GM21367 (cell line): ENCODE data around the gene HAAO.
A peak's percentile ranks its signal among the peaks of the same experiment; 100 is the strongest.
"Not testable (repeated sequence)": the region's sequence is repeated elsewhere in the genome, so short reads cannot be mapped to it uniquely, and the experiment has no call there.

Experiments
- ATAC-seq: cut with Tn5 transposase; IDR thresholded peaks from one replicate; pipeline ENCODE4 v1.9.1; 2021; ENCODE audit not compliant: unreplicated experiment

HAAO gene

DNA sequence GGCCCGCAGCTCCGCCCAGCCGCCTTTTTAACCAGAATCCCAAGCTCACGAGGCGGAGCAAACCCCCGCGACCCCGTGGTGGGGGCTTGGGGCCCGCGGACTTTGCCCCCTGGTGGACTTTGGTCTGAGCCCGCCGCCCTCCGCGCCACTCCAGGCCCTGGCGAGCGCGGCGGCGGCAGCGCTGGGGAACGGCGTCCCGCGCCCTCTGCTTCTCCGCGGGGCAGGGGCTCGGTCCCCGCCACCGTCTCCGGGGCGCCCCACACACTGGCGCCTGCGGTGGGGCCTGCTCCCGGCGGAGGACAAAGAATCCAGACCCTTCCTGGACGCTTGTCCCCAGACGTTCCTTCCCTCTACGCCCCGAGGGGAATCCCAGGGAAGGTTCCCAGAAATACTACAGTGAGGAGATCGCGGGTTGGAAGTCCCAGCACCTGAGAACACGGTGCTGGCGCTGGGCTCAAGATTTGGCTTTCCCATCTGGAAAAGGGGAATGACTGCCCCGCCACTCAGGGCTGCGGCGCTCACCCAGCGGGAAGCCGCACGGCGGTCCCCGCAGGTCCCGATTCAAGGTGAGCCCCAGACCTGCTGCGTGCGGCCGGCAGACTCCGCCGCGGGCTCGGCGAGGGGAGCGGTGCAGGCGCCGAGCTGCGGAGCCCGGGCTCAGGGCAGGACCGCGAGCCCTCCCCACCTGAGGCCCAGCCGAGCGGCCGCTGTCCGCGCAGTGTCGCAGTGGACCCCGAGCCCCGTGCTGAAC is at the start of gene HAAO:
TSS of gene HAAO (minus strand) at position 1 of the 751 bp plus-strand sequence. CDS start 47 bp downstream, outside the sequence.
- ATAC-seq, result no peak

DNA sequence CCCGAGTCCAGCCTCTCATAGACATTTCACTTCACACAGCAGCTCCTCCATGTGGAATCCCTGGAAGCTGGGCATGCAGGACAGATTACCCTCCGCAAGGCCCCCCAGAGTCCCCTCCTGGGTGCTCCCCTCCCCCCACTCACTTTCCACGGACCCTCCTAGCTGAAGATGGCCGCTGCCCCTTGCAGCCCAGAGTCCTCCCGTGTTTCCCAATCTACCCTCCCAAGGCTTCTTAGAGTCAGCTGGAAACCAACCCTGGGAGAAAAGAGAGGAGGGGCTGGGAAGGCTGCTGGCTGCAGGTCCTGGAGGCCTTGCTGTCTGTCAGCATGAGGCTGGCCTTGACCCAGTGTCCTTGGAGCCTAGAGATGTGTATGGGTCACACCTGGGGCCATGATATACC is 49.0 kb upstream of the HAAO start:
- ATAC-seq, result no peak

DNA sequence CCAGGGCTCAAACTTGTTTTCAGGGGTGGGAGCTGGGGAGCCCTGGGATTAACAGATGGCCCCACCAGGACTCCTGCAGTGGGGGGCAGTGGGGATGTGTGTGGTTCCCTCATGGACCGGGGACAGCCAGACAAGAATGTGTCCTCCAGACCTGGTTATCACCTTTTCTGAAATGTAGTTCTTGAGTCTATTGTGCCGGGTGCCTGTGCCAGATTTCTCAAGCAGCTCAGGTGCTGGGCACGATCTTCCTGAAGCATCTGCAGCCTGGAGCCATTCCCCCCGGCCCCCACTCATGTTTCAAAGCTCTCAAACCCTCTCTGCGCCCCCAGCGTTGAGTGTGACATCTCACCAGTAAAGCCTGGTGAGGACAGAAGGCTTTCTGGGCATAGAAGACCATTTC is 48.4 kb upstream of the HAAO start:
- ATAC-seq, result no peak

DNA sequence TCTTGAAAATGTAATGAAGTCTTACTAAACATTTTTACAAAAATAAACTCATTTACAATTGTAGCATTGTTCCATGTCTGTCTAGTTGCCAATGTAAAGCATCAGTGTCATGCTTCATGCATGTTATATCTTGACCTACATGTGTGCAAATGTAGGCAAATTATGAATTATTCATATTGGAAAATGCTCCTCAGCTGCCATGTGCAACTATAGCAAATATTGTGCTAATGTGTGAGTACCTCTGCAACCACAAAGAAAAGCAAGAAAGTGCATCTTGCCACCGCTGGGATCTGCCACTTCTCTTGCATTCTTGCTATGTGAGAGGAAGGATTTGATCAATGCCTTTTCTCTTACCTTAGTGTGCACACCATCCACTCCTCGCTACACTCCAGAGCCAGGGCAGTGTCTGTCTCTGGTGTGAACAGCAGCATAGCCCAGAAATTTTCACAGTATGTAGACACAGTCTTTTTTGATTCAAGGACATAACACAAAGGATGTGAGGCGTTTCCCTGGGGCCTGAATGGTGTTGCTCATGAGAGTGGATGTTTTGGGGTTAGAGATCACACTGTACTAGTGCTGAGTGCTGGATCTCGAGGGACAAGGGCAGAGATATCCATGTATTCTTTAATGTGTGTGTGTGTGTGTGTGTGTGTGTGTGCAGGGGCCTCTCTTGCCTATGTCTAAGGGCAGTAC is 47.6 kb upstream of the HAAO start:
- no peak for ATAC-seq

DNA sequence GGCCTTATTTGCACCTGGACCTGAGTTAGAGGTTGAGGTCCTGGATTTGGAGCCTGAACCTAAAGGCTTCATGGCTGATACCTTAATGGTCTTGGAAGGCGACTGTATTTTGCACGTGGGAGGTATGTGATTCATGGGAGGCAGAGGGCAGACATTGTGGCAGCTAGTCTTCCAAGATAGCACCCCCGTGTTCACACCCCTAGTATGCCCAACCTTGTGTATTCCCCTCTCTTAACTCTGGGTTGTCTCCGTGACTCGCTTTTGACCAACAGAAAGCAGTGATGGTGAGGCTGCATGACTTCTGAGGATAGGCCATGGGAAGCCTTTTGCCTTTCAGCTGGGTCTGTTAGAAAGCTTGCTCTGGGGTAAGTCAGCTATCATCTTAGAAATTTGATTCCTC is 45.8 kb upstream of the HAAO start:
- no peak for ATAC-seq

DNA sequence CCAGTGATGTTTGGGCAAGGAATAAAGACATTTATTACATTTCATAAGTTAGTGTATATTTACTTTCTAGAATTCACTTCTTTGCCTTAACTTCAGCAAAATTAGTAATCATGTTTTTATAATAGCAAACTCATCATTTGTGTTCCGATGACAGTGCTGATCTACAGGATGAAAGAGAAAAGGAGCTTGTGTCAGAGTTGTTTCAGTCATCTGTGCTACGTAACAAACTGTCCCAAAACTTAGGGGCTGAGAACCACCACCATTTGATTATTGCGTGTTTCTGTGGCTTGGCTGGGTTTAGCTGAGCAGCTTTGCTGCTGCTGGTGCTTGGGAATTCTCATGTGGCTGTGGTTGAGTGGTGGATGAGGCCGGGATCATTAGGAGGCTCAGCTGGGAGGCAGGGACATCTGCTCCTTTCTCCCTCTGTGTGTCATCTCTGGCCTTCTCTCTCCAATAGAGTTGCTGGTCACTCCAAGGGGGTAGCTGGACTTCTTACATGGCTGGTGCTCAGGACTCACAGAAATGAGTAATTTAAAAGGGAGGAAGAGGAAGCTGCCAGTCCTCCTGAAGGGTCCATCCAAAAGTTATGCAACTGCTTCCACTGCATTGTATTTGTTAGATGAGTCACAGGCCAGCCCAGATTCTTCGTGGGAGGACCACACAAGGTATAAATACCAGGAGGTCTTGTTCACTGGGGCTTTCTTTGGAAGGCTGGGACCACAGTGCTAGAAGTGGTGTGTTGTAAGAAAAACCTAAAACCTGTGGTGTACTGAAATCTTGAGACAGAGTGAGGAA is 43.4 kb upstream of the HAAO start:
- no peak for ATAC-seq

DNA sequence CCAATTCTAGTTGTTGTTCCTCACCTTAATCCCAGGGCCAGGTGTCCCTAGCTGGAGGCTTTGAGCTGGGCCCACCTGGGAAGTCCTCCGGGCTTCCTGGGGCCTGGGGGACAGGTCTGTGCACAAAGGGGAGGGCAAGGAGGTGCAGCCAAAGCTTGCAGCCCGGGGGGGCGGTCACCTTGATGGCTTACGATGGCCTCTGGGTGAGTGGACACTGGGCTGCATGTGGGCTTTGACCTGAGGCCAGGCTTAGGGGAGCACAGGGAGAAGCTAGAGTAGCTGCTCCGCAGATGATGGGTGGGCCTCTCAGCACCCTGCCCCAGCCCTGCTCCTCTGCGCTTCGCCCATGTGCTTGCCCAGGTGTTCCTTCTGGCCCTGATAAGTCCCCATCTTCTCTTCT is 41.8 kb upstream of the HAAO start:
- no peak for ATAC-seq

DNA sequence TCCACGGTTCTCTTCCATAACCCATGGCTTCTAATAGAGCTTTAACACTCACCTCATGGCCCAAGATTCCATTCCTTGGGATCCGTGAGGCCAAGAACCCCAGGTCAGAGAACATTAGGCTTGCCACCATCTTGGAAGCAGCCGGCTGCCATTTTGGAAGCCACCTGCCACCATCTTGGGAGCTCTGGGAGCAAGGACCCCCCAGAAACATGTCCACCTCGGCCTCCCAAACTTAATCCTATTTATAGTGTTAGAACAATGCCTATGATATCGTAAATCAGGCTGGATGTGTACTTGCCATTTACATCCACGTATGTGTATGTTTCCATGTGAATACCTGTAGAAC is 39.9 kb upstream of the HAAO start:
- no peak for ATAC-seq

DNA sequence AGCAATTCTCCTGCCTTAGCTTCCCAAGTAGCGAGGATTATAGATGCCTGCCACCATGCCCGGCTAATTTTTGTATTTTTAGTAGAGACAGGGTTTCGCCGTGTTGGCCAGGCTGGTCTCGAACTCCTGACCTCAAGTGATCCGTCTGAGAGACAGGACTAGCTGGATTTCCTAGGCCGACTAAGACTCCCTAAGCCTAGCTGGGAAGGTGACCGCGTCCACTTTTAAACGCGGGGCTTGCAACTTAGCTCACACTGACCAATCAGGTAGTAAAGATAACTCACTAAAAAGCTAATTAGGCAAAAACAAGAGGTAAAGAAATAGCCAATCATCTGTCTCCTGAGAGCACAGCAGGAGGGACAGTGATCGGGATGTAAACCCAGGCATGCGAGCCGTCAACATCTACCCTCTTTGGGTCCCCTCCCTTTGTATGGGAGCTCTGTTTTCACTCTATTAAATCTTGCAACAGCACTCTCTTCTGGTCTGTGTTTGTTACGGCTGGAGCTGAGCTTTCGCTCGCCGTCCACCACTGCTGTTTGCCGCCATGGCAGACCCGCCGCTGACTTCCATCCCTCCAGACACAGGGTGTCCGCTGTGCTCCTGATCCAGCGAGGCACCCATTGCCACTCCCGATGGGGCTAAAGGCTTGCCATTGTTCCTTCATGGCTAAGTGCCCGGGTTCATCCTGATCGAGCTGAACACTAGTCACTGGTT is 39.3 kb upstream of the HAAO start:
- ATAC-seq, result not testable (repeated sequence)

DNA sequence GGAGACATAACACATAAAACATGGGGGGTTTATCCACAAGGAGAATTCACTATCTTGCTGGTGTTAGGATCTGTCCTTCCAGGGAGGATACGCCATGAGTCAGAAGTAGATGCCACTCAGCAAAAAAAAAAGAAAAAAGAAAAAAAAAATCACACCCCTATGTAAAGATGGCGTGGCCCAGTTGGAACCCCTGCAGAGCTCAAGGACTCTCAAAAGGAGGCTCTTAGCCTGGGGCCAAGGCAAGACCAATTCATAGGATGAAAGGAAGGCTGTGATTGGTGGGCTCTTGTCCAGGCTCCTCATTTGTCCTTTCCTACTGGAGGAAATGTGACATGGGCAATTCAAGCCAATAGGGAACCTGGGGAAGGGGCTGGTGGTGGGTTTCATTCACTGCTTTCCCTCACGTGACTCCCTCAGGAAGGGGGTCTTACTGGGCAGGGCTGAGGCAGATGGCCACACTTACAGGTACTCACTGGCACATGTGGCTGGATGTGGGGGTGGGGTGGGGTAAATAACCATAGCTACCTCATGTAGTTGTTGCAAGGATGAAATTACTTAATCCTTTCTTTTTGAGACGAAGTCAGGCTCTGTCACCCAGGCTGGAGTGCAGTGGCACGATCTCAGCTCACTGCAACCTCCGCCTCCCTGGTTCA is 38.7 kb upstream of the HAAO start:
- no peak for ATAC-seq

DNA sequence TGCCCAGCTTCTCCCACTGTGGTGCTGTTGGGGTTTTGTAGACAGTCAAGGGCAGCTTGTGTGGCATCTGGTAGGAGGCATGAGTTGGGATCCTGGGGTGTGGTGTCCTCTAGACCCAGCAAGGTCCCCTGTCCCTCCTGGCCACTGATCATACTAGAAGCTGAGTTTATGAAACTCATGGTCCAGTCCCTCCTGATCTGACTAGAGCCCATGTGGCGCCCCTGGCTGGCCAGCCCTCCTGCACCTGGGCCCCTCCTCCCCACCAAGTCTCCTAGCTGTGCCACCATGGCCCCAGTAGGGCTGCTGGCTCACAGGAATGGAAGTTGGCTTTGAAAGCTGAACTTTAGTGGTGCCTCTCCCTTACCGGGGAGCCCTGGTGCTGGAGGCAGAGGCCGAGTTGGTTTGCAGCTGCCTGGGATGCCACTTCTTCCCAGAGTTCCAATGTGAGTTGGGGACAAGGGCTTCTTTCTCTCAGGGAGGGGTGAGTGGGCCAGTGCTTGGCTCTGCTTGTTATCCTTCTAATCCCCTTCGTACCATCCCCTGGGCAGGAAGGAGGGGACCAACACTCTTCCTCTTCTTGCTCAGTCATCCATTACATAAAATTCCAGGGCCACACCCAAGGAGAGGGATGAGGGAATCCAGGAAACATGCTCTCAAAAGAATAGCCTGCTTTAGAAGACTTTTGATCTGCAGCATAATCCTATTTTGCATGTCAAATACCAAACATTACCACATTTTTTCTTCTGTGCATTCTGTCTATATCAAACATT is 37.5 kb upstream of the HAAO start:
- no peak for ATAC-seq

DNA sequence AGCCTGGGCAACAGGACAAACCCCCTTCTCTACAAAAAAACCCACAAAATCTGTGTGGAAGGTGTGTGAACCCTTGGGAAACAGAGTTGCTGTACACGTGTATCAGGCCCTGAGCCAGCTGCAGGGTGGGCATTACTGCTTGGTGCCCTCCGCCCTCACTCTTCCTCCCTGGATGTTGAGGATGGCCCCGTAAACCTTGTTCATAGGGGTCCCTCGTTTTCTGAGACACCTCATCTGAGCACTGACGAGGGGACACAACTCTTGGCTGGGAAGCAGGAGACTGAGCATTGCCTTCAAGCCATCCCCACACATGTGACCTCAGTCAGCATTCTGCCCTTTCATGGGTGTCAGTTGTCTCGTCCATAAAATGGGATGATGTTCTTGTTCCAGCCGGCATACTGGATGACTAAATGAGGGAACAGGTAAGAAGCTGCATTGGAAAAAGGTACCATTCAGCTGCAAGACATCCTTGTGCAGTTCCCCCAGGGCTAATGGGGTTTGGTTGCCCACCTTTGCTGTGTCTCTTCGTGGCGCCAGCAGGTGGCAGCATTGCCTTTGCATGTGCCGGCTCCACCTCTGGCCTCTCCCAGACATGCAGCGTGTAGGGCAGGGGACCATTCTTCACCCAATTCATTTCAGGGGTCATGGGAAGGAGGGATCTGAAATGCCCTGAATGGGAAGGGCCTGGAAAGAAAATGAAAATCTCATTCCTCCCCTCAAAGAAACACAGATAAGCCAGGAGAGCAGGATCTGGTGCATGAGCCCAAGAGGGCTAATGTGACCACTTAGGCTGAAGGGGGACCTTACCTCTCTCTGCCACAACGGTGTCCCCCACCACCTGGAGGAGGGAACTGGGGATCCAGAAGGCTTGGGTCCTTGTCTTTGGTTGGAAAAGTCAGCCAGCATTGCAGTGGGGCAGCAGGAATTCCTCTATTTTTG is 36.4 kb upstream of the HAAO start:
- ATAC-seq, result no peak

DNA sequence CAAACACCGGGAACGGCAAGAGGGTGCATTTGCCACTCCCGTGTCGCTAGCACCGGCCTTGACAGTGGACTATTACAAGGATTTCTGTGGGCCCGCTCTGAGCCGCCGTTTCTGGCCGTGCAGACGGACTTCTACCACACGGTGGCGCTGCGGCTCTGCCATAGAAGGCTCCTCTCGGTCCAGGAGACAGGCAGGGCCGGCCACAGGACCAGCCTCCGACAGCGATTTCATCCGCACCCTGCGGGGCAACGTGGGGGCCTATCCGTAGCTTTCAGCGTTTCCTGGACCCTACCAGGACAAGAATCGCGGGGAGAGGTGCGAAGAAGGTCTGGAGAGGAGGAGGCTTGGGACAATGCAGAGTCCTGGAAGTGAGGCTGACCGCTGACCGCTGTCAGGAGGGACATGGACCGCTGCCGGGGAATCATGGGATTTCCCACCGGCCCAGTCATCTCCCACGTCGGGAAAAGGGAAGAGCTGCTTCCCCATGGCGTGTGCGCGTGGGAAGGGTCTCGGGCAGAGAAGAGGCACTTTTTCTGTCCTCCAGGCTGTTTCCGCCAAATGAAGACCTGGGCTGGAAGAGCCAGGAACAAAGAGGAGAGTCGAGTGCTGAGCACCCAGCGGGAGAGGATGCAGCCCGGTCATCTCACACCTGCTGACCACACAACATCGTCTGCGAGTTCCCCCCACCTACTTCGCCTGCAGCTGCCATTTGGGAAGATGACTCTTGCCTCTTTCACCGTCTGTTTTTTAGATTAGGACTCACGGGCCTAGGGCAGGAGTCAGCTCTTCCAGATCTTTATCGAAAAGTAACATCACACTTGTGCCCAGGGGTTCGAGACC is 35.5 kb upstream of the HAAO start:
- peak; percentile 72 for ATAC-seq

DNA sequence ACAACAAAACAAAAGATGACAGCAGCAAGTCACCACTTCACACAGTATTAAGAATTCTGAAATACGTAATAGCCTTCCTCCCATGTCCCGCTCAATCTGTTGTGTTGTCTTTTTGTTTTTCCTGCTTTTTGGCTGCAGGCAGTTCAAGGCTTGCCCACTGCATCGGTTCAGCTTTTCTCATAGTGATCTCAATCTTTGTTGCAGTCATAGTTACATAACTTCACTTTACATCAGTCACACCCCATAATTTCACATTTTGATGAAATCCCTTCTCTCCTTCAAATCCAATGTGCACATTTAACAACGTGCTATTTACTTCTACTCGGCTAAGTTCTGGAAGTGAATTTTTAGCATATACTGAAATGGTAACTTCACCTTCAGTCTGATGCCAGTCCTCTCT is 33.8 kb upstream of the HAAO start:
- ATAC-seq, result no peak

DNA sequence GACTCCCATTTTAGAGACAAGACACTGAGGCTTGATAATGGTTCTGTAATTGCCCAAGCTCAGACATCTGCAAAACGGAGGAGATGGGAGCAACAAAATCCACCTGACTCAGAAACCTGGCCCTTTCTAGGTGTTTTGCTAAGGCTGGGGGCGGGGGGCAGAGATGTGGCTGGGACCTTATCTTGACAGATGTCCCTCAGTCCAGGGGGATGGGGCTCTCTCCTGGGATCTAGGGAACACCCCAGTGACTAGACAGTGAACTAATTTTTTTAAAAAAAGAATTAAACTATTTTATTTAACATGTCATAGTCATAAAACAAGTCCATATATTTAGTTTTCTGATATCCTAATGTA is 32.0 kb upstream of the HAAO start:
- ATAC-seq, result no peak

DNA sequence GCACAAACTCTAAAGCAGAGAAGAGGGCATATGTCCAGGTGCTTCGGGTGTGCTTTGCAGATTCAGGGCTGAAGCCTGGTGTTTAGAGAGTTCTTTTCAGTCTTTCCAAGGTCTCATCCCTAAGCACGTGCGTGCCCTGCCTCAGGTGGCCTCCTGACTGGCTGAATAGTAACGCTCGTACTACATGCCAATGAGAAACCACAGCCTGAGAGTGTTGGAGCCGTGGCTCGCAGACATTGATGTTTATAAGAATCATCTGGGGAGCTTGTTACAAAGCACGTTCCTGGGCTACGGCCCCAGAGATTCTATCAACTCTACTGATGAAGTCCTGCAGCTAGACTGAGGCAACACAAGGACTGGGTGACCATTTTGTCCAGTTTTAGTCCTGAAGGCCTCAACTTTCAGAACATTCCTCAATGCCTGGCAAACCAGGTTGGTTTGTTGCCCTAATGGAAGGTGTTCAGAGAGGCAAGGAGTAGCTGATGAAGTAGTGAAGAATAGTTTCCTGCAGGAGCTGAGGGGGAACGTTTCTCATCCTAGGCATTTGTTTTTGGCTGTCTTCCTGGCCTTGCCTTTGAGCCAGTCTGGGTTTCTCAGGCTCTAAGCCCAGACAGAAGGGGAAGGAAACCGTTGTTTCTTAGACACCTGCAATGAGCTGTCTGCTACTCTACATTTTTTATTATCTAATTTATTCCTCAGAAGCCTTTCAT is 31.5 kb upstream of the HAAO start:
- no peak for ATAC-seq

DNA sequence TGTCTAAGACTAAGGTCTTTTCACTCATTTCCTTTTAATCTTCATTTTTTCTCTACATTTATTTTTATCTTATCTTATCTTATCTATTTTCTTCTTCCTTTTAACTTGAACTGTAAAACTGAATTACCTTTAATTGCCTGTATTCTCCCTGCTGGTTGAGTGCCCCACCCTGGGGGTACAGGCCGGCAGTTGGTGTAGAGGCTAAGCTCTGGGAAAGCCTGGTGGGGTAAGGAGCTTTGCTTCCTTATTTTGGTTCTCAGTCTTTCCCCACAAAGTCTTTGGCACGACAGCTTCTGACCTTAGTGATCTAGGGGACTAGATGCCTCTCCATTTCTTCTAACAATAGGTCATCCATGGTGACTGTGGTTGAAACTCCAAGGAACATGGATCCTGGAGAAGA is 26.8 kb upstream of the HAAO start:
- ATAC-seq, result no peak

DNA sequence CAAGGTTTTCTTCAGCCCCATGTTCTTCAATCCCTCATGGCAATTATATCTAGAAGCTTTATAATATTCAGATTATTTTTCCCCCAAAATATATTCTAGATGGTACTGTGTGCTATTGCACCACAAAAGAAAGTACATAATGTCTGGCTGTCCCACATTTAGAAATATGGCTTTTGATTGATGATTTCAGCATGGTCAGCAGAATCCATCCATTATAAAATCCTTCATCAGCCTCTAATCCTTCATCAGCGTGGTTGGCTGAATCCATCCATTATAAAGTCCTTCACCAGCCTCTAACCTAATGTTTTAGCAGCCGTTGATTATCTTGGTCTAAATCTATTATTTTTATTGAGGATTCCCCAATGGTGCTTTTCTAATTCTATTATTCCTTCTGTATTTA is 23.3 kb upstream of the HAAO start:
- ATAC-seq, result no peak
